Activated naive CD4-positive, alpha-beta T cell treated with anti-CD3 and anti-CD28 coated beads, Interleukin-2, amount 10 ng/mL, durations not matched to agents 7 days and 5 days (primary cell): ENCODE results near the gene MBD3.
"Not testable (repeated sequence)": the region's sequence is repeated elsewhere in the genome, so short reads cannot be mapped to it uniquely, and the experiment has no call there.

ENCODE experiments used
- CTCF ChIA-PET: fragments of 350-600 bp; sonication (Branson Sonifier 250); formaldehyde crosslinking; loops from one replicate; lab custom pipeline; 2021; ENCODE audit warnings: antibody characterized with exemption; lab: Charles Lee
- DNase-seq: peaks from one replicate; pipeline ENCODE4 v3.0.0-alpha.2; 2020
- H3K27ac Mint-ChIP-seq: one replicate; pipeline ENCODE4 v1.8.0; 2021; ENCODE audit warnings: mild to moderate bottlenecking, moderate library complexity, mixed read lengths
- H3K27me3 Mint-ChIP-seq: one replicate; pipeline ENCODE4 v1.8.0; 2021; ENCODE audit warnings: mild to moderate bottlenecking, mixed read lengths
- H3K36me3 Mint-ChIP-seq: one replicate; pipeline ENCODE4 v1.8.0; 2021; ENCODE audit warnings: mixed read lengths
- H3K4me1 Mint-ChIP-seq: one replicate; pipeline ENCODE4 v1.8.0; 2021; ENCODE audit warnings: mixed read lengths
- H3K4me3 Mint-ChIP-seq: one replicate; pipeline ENCODE4 v1.8.0; 2021; ENCODE audit warnings: mild to moderate bottlenecking, moderate library complexity, mixed read lengths
- H3K9me3 Mint-ChIP-seq: one replicate; pipeline ENCODE4 v1.8.0; 2021; ENCODE audit warnings: mixed read lengths

The MBD3 gene

GRCh38 chr19:1563251-1563650 is 29.4 kb downstream of the MBD3 start:
- CTCF ChIA-PET, result no interaction called here
- H3K9me3 Mint-ChIP-seq, result no peaks in the 10 kb centered on the region
- no peak overlapping the region for H3K27ac Mint-ChIP-seq
- H3K27me3 Mint-ChIP-seq, result peaks cover 34% of the 10 kb centered on the region
- H3K36me3 Mint-ChIP-seq, result no peaks in the 10 kb centered on the region
- H3K4me3 Mint-ChIP-seq, result no peak overlapping the region
- H3K4me1 Mint-ChIP-seq, result no peaks in the 10 kb centered on the region
- DNase-seq, result no peak

- no peaks in the 10 kb centered on the region for H3K36me3 Mint-ChIP-seq
- H3K9me3 Mint-ChIP-seq, result no peaks in the 10 kb centered on the region
- H3K4me3 Mint-ChIP-seq, result no peak overlapping the region
- DNase-seq, result no peak
- CTCF ChIA-PET, result interaction anchor here (0.6 to 0.7 kb wide), 2 partner anchors 29 to 90 kb away, joined by 3 read pairs; no protein-coding TSS in a partner anchor
- H3K4me1 Mint-ChIP-seq, result no peaks in the 10 kb centered on the region
- peaks cover 30% of the 10 kb centered on the region for H3K27me3 Mint-ChIP-seq
- H3K27ac Mint-ChIP-seq, result no peak overlapping the region
These were observed 31.3 kb downstream of the MBD3 start for GRCh38 chr19:1561236-1561842.

DNA sequence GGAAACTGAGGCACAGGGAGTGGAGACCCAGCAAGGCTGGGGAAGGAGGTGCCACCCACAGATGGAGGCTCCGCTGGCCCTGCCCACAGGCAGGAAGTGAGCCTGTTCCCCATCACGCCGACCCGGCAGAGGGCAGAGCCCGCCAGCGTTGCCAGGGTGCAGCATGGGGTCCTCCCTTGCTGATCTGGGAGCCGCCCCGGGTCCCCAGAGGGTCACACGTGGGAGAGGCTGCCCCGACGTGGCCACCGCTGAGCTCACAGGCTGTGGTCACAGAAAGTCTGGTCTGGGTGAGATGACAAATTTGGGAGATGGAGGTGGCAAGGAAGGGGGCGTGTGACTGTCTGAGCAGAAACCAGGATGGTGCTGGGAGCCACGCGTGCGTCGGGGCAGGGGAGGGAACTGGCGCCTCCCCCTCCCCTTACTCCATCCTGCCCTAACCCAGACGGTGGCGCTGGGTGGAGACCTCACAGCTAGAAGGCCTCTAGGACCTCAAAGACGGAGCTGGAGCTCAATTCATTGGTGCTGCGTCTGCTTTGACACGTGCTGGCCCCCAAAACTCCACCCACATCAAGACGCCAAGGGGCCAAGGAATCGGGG is 32.3 kb downstream of the MBD3 start:
- CTCF ChIA-PET, result no interaction called here
- peaks cover 20% of the 10 kb centered on the region for H3K27me3 Mint-ChIP-seq
- no peaks in the 10 kb centered on the region for H3K36me3 Mint-ChIP-seq
- H3K4me3 Mint-ChIP-seq, result no peak overlapping the region
- H3K27ac Mint-ChIP-seq, result no peak overlapping the region
- H3K4me1 Mint-ChIP-seq, result no peaks in the 10 kb centered on the region
- H3K9me3 Mint-ChIP-seq, result no peaks in the 10 kb centered on the region
- no peak for DNase-seq

- H3K36me3 Mint-ChIP-seq, result no peaks in the 10 kb centered on the region
- DNase-seq, result no peak
- CTCF ChIA-PET, result no interaction called here
- no peaks in the 10 kb centered on the region for H3K4me1 Mint-ChIP-seq
- no peak overlapping the region for H3K27ac Mint-ChIP-seq
- peaks cover 7% of the 10 kb centered on the region for H3K27me3 Mint-ChIP-seq
- H3K9me3 Mint-ChIP-seq, result no peaks in the 10 kb centered on the region
- H3K4me3 Mint-ChIP-seq, result no peak overlapping the region
These were observed 34.1 kb downstream of the MBD3 start for GRCh38 chr19:1558552-1558951.

- CTCF ChIA-PET, result no interaction called here
- H3K4me1 Mint-ChIP-seq, result no peaks in the 10 kb centered on the region
- H3K36me3 Mint-ChIP-seq, result no peaks in the 10 kb centered on the region
These were observed 36.1 kb downstream of the MBD3 start for GRCh38 chr19:1556390-1557070.

GRCh38 chr19:1555487-1556389 is 36.9 kb downstream of the MBD3 start:
- no peaks in the 10 kb centered on the region for H3K4me1 Mint-ChIP-seq
- no peak overlapping the region for H3K27ac Mint-ChIP-seq
- no peaks in the 10 kb centered on the region for H3K9me3 Mint-ChIP-seq
- H3K27me3 Mint-ChIP-seq, result peaks cover 11% of the 10 kb centered on the region
- no peak for DNase-seq
- no peaks in the 10 kb centered on the region for H3K36me3 Mint-ChIP-seq
- H3K4me3 Mint-ChIP-seq, result no peak overlapping the region
- CTCF ChIA-PET, result no interaction called here

More at GRCh38 chr19:1556390-1557070, 36.1 kb downstream of the MBD3 start:
- Mint-ChIP-seq H3K27me3 (peaks cover 9% of the 10 kb centered on the region), H3K27ac (no peak overlapping the region), H3K9me3 (no peaks in the 10 kb centered on the region), H3K4me3 (no peak overlapping the region)
- DNase-seq, result no peak

- H3K9me3 Mint-ChIP-seq, result no peaks in the 10 kb centered on the region
- H3K36me3 Mint-ChIP-seq, result no peaks in the 10 kb centered on the region
- DNase-seq, result no peak
- H3K27me3 Mint-ChIP-seq, result peaks cover 11% of the 10 kb centered on the region
- no peak overlapping the region for H3K27ac Mint-ChIP-seq
- H3K4me3 Mint-ChIP-seq, result no peak overlapping the region
- no peaks in the 10 kb centered on the region for H3K4me1 Mint-ChIP-seq
- CTCF ChIA-PET, result no interaction called here
These were observed 37.7 kb downstream of the MBD3 start for GRCh38 chr19:1554968-1555367.

DNA sequence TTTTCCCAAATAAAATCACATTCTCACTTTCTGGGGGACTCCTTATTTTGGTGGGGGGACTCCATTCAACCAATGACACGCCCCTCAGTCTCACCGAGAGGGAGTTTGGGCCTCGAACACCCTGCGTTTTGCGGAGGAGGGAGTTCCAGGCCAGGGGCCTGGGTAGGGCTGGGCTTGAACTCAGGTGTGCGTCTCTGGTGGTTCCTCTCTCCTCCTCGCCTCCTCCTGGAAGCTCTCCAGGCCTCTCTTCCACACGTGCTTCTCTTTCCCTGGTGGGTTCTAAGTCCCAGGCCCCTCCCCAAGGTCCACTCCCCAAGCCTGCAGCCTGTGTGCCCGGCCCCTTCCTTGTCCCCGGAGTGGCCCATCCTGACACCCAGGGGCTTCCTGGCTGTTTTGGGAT is 39.2 kb downstream of the MBD3 start:
- CTCF ChIA-PET, result interaction anchor here (1.3 kb wide), 1 partner anchor 119 kb away, joined by 3 read pairs; no protein-coding TSS in a partner anchor
- Mint-ChIP-seq H3K4me1 (no peaks in the 10 kb centered on the region), H3K9me3 (no peaks in the 10 kb centered on the region), H3K36me3 (no peaks in the 10 kb centered on the region), H3K27me3 (peaks cover 15% of the 10 kb centered on the region), H3K27ac (no peak overlapping the region), H3K4me3 (no peak overlapping the region)
- no peak for DNase-seq

- no peak overlapping the region for H3K4me3 Mint-ChIP-seq
- peaks cover 25% of the 10 kb centered on the region for H3K27me3 Mint-ChIP-seq
- no peaks in the 10 kb centered on the region for H3K36me3 Mint-ChIP-seq
- DNase-seq, result no peak
- H3K4me1 Mint-ChIP-seq, result no peaks in the 10 kb centered on the region
- H3K27ac Mint-ChIP-seq, result no peak overlapping the region
- no peaks in the 10 kb centered on the region for H3K9me3 Mint-ChIP-seq
- CTCF ChIA-PET, result no interaction called here
These were observed 41.3 kb downstream of the MBD3 start for GRCh38 chr19:1551068-1552040.

DNA sequence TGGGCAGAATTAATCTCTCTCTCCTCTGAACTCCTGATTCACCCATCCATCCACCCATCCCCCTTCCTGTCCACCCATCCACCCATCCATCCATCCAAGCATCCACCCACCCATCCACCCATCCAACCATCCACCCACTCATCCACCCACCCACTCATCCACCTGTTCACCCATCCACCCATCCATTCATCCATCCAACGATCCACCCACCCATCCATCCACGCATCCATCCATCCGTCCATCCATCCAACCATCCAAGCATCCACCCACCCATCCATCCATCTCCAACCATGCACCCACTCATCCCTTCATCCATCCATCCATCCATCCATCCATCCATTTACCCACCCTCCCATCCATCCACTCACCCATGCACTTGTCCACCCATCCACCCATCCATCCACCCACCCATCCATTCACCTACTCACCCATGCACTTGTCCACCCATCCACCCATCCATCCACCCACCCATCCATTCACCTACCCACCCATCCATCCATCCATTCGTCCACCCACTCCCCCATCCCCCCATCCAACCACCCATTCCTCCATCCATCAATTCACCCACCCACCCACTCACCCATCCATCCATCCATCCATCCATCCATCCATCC is 43.2 kb downstream of the MBD3 start:
- Mint-ChIP-seq H3K27ac (no peak overlapping the region), H3K4me3 (no peak overlapping the region), H3K9me3 (no peaks in the 10 kb centered on the region), H3K36me3 (no peaks in the 10 kb centered on the region), H3K4me1 (peaks cover 4% of the 10 kb centered on the region), H3K27me3 (peaks cover 44% of the 10 kb centered on the region)
- CTCF ChIA-PET, result no interaction called here
- no peak for DNase-seq

- Mint-ChIP-seq H3K27me3 (peaks cover 58% of the 10 kb centered on the region), H3K36me3 (no peaks in the 10 kb centered on the region), H3K4me3 (no peak overlapping the region), H3K4me1 (no peaks in the 10 kb centered on the region), H3K27ac (no peak overlapping the region), H3K9me3 (no peaks in the 10 kb centered on the region)
- no peak for DNase-seq
- CTCF ChIA-PET, result no interaction called here
These were observed 52.2 kb downstream of the MBD3 start for GRCh38 chr19:1540365-1540925.

- H3K27me3 Mint-ChIP-seq, result peaks cover 51% of the 10 kb centered on the region
- DNase-seq, H3K27ac Mint-ChIP-seq, H3K4me1 Mint-ChIP-seq, H3K9me3 Mint-ChIP-seq, H3K4me3 Mint-ChIP-seq, CTCF ChIA-PET, H3K36me3 Mint-ChIP-seq: not testable (repeated sequence)
These were observed 52.9 kb downstream of the MBD3 start for GRCh38 chr19:1539749-1540148.

DNA sequence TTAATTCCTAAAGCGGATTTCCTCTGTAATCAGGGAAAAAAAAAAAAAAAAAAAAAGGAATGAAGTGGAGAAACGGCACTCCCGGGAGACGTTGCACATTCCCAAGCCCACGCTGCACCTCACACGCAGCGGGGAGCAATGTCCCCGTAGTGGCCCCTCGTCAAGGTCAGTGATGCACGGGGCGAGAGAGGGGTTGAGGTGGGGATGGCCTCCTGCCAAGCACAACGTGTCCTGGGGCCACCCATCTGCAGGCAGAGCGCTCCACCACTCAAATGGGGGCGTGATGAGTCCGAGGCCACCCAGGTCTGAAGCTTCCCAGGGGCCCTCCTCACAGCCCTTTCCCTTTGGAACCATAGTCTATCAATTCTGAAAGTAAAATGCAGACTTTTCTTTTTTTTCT is 53.7 kb downstream of the MBD3 start:
- no peaks in the 10 kb centered on the region for H3K9me3 Mint-ChIP-seq
- H3K4me3 Mint-ChIP-seq, result no peak overlapping the region
- peaks cover 44% of the 10 kb centered on the region for H3K27me3 Mint-ChIP-seq
- DNase-seq, result no peak
- H3K27ac Mint-ChIP-seq, result no peak overlapping the region
- no peaks in the 10 kb centered on the region for H3K4me1 Mint-ChIP-seq
- no peaks in the 10 kb centered on the region for H3K36me3 Mint-ChIP-seq
- CTCF ChIA-PET, result no interaction called here
